GM23338 (cell line): ENCODE data around the gene TSPYL4. TPM values are rescaled to one million over a fixed set of nuclear protein-coding genes. Genes with fewer than 3 reads are reported as not detected.

Source experiments
- ATAC-seq: fragments of 200-7000 bp; cut with Tn5 transposase; 3 replicates; pipeline ENCODE4 v1.9.1; 2020
- DNase-seq: peaks from one replicate; pipeline ENCODE4 v3.0.0-alpha.2; 2015; ENCODE audit warnings: low spot score
- H2AFZ ChIP-seq: fragments of 200-600 bp; sonication (generic); 2 replicates; pipeline ENCODE4 v1.8.0; 2016; ENCODE audit warnings: antibody characterized with exemption, mild to moderate bottlenecking, moderate library complexity
- H3F3A ChIP-seq: fragments of 200-600 bp; sonication (generic); replicated peaks from 2 replicates; pipeline ENCODE4 v1.8.0; 2017; ENCODE audit warnings: antibody characterized with exemption, mixed run types, low read depth
- H3K27ac ChIP-seq: fragments of 200-600 bp; sonication (generic); 2 replicates; pipeline ENCODE4 v1.6.1; 2016; ENCODE audit warnings: low read depth
- H3K27me3 ChIP-seq: fragments of 200-600 bp; sonication (generic); 2 replicates; pipeline ENCODE4 v1.8.0; 2016; ENCODE audit warnings: mild to moderate bottlenecking, mixed run types, moderate library complexity; ENCODE audit not compliant: insufficient read depth
- H3K36me3 ChIP-seq: fragments of 200-600 bp; sonication (generic); 2 replicates; pipeline ENCODE4 v1.8.0; 2016; ENCODE audit warnings: mild to moderate bottlenecking; ENCODE audit not compliant: insufficient read depth
- H3K4me1 ChIP-seq: fragments of 200-600 bp; sonication (generic); 2 replicates; pipeline ENCODE4 v1.8.0; 2016; ENCODE audit warnings: mild to moderate bottlenecking, moderate library complexity; ENCODE audit not compliant: insufficient read depth
- H3K4me2 ChIP-seq: fragments of 200-600 bp; sonication (generic); 2 replicates; pipeline ENCODE4 v1.7.1; 2017; ENCODE audit warnings: mixed run types
- H3K4me3 ChIP-seq: fragments of 200-600 bp; sonication (generic); 2 replicates; pipeline ENCODE4 v1.6.1; 2016; ENCODE audit warnings: mixed run types
- H3K79me2 ChIP-seq: fragments of 200-600 bp; sonication (generic); replicated peaks from 2 replicates; pipeline ENCODE4 v1.8.0; 2017; ENCODE audit warnings: mild to moderate bottlenecking; ENCODE audit not compliant: insufficient read depth
- H3K9me2 ChIP-seq: fragments of 200-600 bp; sonication (generic); 2 replicates; pipeline ENCODE4 v1.8.0; 2017; ENCODE audit not compliant: insufficient read depth
- H4K20me1 ChIP-seq: fragments of 200-600 bp; sonication (generic); replicated peaks from 2 replicates; pipeline ENCODE4 v1.8.0; 2017; ENCODE audit warnings: mild to moderate bottlenecking; ENCODE audit not compliant: insufficient read depth
- H3K27ac Mint-ChIP-seq: 2 replicates; pipeline ENCODE4 v1.8.0; 2020; ENCODE audit warnings: inconsistent platforms, mild to moderate bottlenecking, moderate library complexity, mixed read lengths
- H3K27me3 Mint-ChIP-seq: 3 replicates; pipeline ENCODE4 v1.8.0; 2022; ENCODE audit warnings: low read depth, mild to moderate bottlenecking, moderate library complexity, mixed read lengths, inconsistent platforms; ENCODE audit not compliant: insufficient read depth, poor library complexity
- H3K36me3 Mint-ChIP-seq: 3 replicates; pipeline ENCODE4 v1.8.0; 2021; ENCODE audit warnings: low read depth, mild to moderate bottlenecking, inconsistent platforms, moderate library complexity, mixed read lengths
- H3K4me1 Mint-ChIP-seq: 3 replicates; pipeline ENCODE4 v1.8.0; 2020; ENCODE audit warnings: mild to moderate bottlenecking, inconsistent platforms, mixed read lengths
- H3K4me3 Mint-ChIP-seq: 3 replicates; pipeline ENCODE4 v1.8.0; 2021; ENCODE audit warnings: moderate library complexity, mild to moderate bottlenecking, inconsistent platforms, mixed read lengths
- H3K9me3 Mint-ChIP-seq: 3 replicates; pipeline ENCODE4 v1.8.0; 2020; ENCODE audit warnings: moderate library complexity, mild to moderate bottlenecking, inconsistent platforms, mixed read lengths
- CREB1 ChIP-seq: fragments of 250-450 bp; sonication (Bioruptor Pico); IDR thresholded peaks from 2 replicates; pipeline ENCODE4 v1.5.0; 2020; ENCODE audit warnings: low read depth, mild to moderate bottlenecking, moderate library complexity
- CTCF ChIP-seq, 2 experiments: fragments of 200-600 bp in 1 of 2; sonication (generic) in 1 of 2; conservative IDR thresholded peaks; 2 replicates each; pipeline versions ENCODE4 v1.5.1 to v1.6.1; 2016 to 2017; ENCODE audit warnings: antibody characterized with exemption in 2 of 2, low read depth in 2 of 2, mild to moderate bottlenecking in 2 of 2, moderate library complexity in 1 of 2
- ETS1 ChIP-seq: IDR thresholded peaks from 2 replicates; pipeline ENCODE4 v1.6.1; 2016; ENCODE audit warnings: antibody characterized with exemption
- EZH2 ChIP-seq: fragments of 200-600 bp; sonication (generic); IDR thresholded peaks from one replicate; pipeline ENCODE4 v1.8.0; 2017; ENCODE audit warnings: antibody characterized with exemption, mild to moderate bottlenecking, low read depth; ENCODE audit not compliant: unreplicated experiment
- EZH2phosphoT487 ChIP-seq: fragments of 200-600 bp; sonication (generic); IDR thresholded peaks from one replicate; pipeline ENCODE4 v1.8.1; 2018; ENCODE audit warnings: antibody characterized with exemption; ENCODE audit not compliant: unreplicated experiment
- JUNB ChIP-seq: IDR thresholded peaks from one replicate; pipeline ENCODE4 v1.6.1; 2016; ENCODE audit warnings: antibody characterized with exemption; ENCODE audit not compliant: unreplicated experiment
- NANOG ChIP-seq: IDR thresholded peaks from 2 replicates; pipeline ENCODE4 v1.6.1; 2016; ENCODE audit warnings: antibody characterized with exemption, borderline replicate concordance
- POLR2AphosphoS5 ChIP-seq: IDR thresholded peaks from 2 replicates; pipeline ENCODE4 v1.6.1; 2016; ENCODE audit warnings: antibody characterized with exemption, low read depth
- REST ChIP-seq: IDR thresholded peaks from one replicate; pipeline ENCODE4 v1.6.1; 2018; ENCODE audit warnings: antibody characterized with exemption; ENCODE audit not compliant: unreplicated experiment
- STAT1 ChIP-seq: IDR thresholded peaks from one replicate; pipeline ENCODE4 v1.6.1; 2016; ENCODE audit warnings: antibody characterized with exemption; ENCODE audit not compliant: unreplicated experiment
- ZNF114 ChIP-seq: fragments of 250-450 bp; sonication (Bioruptor Pico); IDR thresholded peaks from 2 replicates; pipeline ENCODE4 v1.5.0; 2020; ENCODE audit warnings: mild to moderate bottlenecking, moderate library complexity
- ZNF331 ChIP-seq: fragments of 250-450 bp; sonication (Bioruptor Pico); IDR thresholded peaks from 2 replicates; pipeline ENCODE4 v1.5.0; 2020; ENCODE audit warnings: low read depth, mild to moderate bottlenecking, moderate library complexity
- ZNF462 ChIP-seq: fragments of 250-450 bp; sonication (Bioruptor Pico); IDR thresholded peaks from 2 replicates; pipeline ENCODE4 v1.5.0; 2020; ENCODE audit warnings: mild to moderate bottlenecking, moderate library complexity
- polyA plus RNA-seq: library from polyadenylated mRNA; unstranded; fragments of >200 nt; fragmentation: Nextera tagmentation; extraction: Ambion mirVana; gene quantifications from 2 replicates; pipeline ENCODE4 v1.2.1, GENCODE V29; 2016
- total RNA-seq: library from RNA; depleted of rRNA; stranded (reverse); fragments of >200 nt; shearing (Covaris generic); gene quantifications from 2 replicates; pipeline ENCODE4 v1.2.3, GENCODE V29; 2014

Gene TSPYL4
- total and polyA plus RNA-seq, 2 experiments from 2014 or later, result 13.2 to 19.8 TPM

- Histone ChIP-seq H3K4me2 (no peak overlapping the region), H3K4me3 (no peak overlapping the region)
- no peak for ATAC-seq
Measured at GRCh38 chr6:116210316-116210715, 43.6 kb downstream of the TSPYL4 start.

More at GRCh38 chr6:116210316-116210715, 43.6 kb downstream of the TSPYL4 start:
- no peak overlapping the region for H2AFZ ChIP-seq
- Mint-ChIP-seq H3K36me3 (no peaks in the 10 kb centered on the region), H3K9me3 (no peaks in the 10 kb centered on the region), H3K27ac (no peak overlapping the region), H3K4me3 (no peak overlapping the region), H3K4me1 (peaks cover 4% of the 10 kb centered on the region; the same call in 1 of the 3 replicates), H3K27me3 (no peaks in the 10 kb centered on the region)
- no peaks in the 10 kb centered on the region for H3K9me2 ChIP-seq
- no peaks in the 10 kb centered on the region for H3K36me3 ChIP-seq
- H3K4me1 ChIP-seq, result no peaks in the 10 kb centered on the region
- no peaks in the 10 kb centered on the region for H3K79me2 ChIP-seq
- no peak for DNase-seq
- TF ChIP-seq NANOG (no peak), ZNF114 (no peak), CREB1 (CRISPR knock-in tag) (no peak), STAT1 (no peak), POLR2AphosphoS5 (no peak), JUNB (no peak), CTCF (conservative IDR thresholded peaks at IDR 0.05; ENCODE audit: low read depth in 2 of 2) (no peak), ZNF331 (CRISPR knock-in tag) (no peak), REST (no peak), EZH2 (no peak), EZH2phosphoT487 (no peak), ZNF462 (CRISPR knock-in tag) (no peak), ETS1 (no peak)
- no peak overlapping the region for H3K27ac ChIP-seq
- no peaks in the 10 kb centered on the region for H3F3A ChIP-seq
- no peaks in the 10 kb centered on the region for H4K20me1 ChIP-seq
- no peaks in the 10 kb centered on the region for H3K27me3 ChIP-seq
